ENCODE data around the gene PSMD12.
"Not testable (repeated sequence)": the region's sequence is repeated elsewhere in the genome, so short reads cannot be mapped to it uniquely, and the experiment has no call there.

- TF ChIP-seq EZH2 (IDR thresholded peaks at IDR 0.05); POLR2AphosphoS5 (IDR thresholded peaks at IDR 0.05; ENCODE audit: borderline replicate concordance, low read depth, low read length); FOXP2 (optimal IDR thresholded peaks at IDR 0.05; ENCODE audit: control extremely low read depth, extremely low read length, insufficient read depth): not testable (repeated sequence)
Measured at GRCh38 chr17:67408455-67408830, 42.1 kb upstream of the PSMD12 start.

All from SK-N-MC (cell line).